ENCODE measurements around the gene BTAF1. TPM values are rescaled to one million over a fixed set of nuclear protein-coding genes. Genes with fewer than 3 reads are reported as not detected.
A peak's percentile ranks its signal among the peaks of the same experiment; 100 is the strongest.

Gene BTAF1
- polyA plus RNA-seq, 1 donor = 23.7 TPM

- peak; percentile 77 for DNase-seq (ENCODE audit: low read depth)
These were observed 15.0 kb upstream of the BTAF1 start for GRCh38 chr10:91908337-91909116.

DNA sequence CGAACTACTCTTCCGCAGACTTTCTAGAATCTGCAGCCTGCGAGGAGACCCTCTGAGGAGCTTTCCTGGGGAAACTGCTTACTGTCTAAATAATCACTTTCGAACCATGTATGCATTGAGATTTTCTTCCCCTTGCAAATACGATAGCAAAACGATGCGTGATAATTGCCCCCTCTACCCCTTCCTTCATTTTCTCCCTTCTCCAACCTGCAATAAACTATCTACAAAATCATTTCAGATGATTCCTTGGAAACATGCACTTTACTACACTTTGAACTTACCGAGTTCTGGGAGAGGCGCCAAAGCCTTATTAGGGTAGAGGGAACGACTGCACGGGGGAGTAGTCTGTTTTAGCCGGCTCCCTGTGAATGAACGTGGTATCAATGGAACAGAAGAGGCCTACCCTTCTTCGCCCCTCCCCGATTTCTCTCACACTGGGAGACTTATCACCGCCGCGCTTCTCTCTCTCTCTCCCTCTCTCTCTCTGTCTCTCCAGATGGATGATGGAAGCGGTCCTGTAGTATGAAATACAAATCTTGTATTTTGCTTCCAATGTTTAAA is 14.4 kb upstream of the BTAF1 start, which contains the start of gene FGFBP3:
FGFBP3 (minus strand) TSS at position 370 of the 561 bp plus-strand sequence. CDS start 517 bp downstream, outside the sequence.
- no peak for DNase-seq (ENCODE audit: low read depth)

GRCh38 chr10:91910467-91910866 is 13.1 kb upstream of the BTAF1 start:
- DNase-seq (ENCODE audit: low read depth) = no peak

GRCh38 chr10:91919651-91920050 is 3.9 kb upstream of the BTAF1 start:
- no peak for DNase-seq (ENCODE audit: low read depth)

DNA sequence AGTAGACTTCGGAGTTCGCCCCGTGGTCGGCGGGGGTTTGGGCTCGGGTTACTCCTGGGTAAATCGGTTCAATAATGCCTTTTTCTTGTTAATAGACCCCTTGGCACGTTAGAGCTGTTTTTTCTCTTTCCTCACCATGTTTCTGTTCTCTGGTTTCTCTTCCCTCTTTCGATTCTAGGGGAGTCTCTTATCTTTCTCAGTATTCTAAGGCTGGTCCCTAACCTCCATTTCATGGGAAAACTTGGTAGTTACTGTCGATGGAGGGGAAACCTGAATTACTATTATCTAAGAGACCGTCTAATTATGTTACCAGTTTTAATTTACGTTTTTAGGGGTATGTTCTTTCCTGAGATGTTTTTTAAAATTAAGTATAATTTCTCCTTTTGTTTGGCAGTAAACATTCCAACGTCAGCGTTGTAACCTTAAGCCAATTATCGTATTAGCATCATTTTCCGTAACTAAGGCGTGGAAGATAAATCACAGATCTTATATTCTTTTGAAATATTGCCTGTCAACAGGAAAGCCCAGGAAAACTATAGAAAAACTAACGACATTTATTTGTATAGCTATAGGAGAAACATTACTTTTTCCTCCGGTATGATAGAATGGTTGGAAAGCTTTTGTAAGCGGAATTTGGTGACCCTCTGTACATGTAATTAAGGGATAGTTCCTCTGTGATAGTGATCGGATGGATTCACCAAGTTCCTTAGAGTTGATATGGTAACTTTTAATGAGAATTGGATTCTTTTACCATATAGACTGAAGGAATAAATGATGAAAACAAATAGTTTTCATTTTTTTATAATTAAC is 847 bp downstream of the BTAF1 start:
- DNase-seq (ENCODE audit: low read depth) = no peak

- no peak for DNase-seq (ENCODE audit: low read depth)
These were observed 1.4 kb downstream of the BTAF1 start for GRCh38 chr10:91925022-91925320.

- DNase-seq (ENCODE audit: low read depth) = no peak
These were observed 7.4 kb downstream of the BTAF1 start for GRCh38 chr10:91930939-91931338.

- DNase-seq (ENCODE audit: low read depth) = no peak
These were observed 8.1 kb downstream of the BTAF1 start for GRCh38 chr10:91931526-91932190.

GRCh38 chr10:91932737-91933136 is 9.2 kb downstream of the BTAF1 start:
- DNase-seq (ENCODE audit: low read depth) = no peak

- DNase-seq (ENCODE audit: low read depth) = no peak
These were observed 12.3 kb downstream of the BTAF1 start for GRCh38 chr10:91935886-91936285.

- no peak for DNase-seq (ENCODE audit: low read depth)
These were observed 16.1 kb downstream of the BTAF1 start for GRCh38 chr10:91939653-91940052.

GRCh38 chr10:91941426-91941825 is 17.9 kb downstream of the BTAF1 start:
- DNase-seq (ENCODE audit: low read depth) = no peak

- DNase-seq (ENCODE audit: low read depth) = no peak
These were observed 21.5 kb downstream of the BTAF1 start for GRCh38 chr10:91944880-91945630.

DNA sequence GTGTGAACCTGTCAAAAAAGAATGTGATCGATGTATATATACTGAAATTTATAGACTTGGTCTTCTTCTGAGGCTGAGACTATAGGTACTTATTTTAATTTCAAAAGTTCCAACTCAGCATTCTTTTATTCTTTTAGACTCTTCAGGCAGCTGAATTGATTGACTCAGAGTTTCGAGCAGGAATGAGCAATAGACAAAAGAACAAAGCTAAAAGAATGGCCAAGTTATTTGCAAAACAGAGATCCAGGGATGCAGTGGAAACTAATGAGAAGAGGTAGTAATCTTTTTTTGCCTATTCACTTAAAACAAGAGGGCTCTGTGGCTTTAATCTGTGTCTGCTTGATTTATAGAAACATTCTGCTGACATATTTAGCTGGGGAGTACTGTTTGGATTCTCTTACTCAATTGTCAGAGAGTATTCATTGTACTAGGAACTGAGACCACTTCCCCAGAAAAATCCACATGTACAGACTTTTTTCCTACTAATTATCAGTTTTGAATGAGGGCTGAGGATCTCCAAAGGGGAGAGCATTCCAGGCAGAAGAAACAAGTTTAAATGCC is 30.1 kb downstream of the BTAF1 start:
- DNase-seq (ENCODE audit: low read depth) = no peak

DNA sequence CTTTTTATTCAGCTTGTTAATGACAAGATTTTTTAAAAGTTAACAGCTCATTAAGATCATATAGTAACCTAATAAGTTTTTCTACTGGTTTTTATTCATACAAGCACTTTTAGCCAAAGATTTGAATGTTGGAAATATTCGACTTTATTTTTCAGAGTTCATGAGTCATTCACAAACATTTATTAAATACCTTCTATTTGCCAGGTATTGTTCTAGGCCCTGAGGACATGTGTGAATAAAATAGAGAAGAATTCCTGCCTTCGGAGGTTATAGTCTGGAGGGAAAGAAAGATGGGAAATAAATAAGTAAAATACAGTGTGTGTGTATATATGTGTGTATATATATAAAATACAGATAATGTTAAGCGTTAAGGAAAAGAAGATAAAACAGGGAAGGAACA is 31.5 kb downstream of the BTAF1 start:
- no peak for DNase-seq (ENCODE audit: low read depth)

- no peak for DNase-seq (ENCODE audit: low read depth)
These were observed 33.5 kb downstream of the BTAF1 start for GRCh38 chr10:91957091-91957490.

GRCh38 chr10:91969297-91969696 is 45.7 kb downstream of the BTAF1 start:
- no peak for DNase-seq (ENCODE audit: low read depth)

GRCh38 chr10:91974960-91975359 is 51.4 kb downstream of the BTAF1 start:
- no peak for DNase-seq (ENCODE audit: low read depth)

DNA sequence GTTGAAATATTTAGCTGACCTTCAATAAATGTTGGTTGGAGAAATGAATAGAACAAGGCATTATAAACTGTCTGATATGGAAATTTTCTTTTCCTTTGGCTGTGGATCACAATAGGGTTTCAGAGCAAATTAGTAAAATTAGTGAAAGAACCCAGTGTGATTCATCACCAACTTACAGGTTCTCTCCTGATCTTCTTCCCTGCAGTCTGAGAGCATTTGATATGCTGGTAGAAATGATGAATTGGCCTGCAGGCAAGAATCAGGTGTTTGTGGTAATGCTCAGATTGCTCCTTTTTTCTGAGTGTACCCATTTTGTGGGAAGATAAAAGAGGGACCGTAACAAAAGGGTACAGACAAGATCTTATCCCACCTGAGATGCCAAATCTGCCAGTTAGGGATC is 51.9 kb downstream of the BTAF1 start:
- no peak for DNase-seq (ENCODE audit: low read depth)

GRCh38 chr10:91976317-91977051 is 52.9 kb downstream of the BTAF1 start:
- no peak for DNase-seq (ENCODE audit: low read depth)
